ENCODE results near the gene CNBD2. TPM values are rescaled to one million over a fixed set of nuclear protein-coding genes. Genes with fewer than 3 reads are reported as not detected.

CNBD2 gene
- total RNA-seq, result 1 to 10 TPM; 3.3 to 4.7 TPM

DNA sequence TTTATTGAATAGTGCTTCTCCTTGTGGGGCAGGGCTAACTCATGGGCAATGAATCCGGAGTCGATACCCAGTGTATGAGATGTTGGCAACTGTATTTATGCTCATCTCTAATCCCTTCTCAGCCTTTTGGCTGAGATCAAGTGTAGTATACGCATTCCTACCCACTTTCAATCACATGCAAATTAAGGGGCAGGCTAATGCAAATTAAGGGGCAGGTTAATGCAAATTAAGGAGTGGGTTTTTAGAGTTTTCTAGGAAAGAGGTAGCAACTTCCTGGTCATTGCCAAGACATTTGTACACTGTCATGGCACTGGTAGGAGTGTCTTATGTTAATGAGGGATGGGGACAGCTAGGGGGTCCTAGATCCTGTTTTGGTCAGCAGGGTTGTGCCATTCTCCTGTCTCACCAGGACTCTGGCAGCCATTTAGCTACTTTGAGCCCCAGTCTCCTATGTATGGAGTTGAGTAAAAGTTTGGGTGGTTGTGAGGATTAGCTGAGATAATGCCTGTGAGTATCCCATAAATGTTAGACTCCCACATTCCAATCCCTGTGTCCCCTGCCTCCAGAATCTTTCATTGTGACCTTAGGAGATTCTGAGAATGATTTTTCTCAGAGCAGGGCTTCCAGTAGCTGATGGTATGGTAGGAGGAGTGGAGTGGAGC lies at the start of gene CNBD2:
Gene CNBD2, plus strand, starts transcription at position 612 of the 662 bp plus-strand sequence. CDS start 173 bp downstream, outside the sequence.
- H3K36me3 ChIP-seq, result no peaks in the 10 kb centered on the region
- no peak within 1 kb of the TSS for H3K27ac ChIP-seq
- H3K4me3 ChIP-seq, result no peak within 1 kb of the TSS
- H3K9me3 ChIP-seq, result no peaks in the 10 kb centered on the region
- intact Hi-C loops (cut with DNase I), result no loop called here
- no peaks in the 10 kb centered on the region for H3K27me3 ChIP-seq
- no peak for DNase-seq
- no peaks in the 10 kb centered on the region for H3K4me1 ChIP-seq
- TF ChIP-seq, protein P1, sequence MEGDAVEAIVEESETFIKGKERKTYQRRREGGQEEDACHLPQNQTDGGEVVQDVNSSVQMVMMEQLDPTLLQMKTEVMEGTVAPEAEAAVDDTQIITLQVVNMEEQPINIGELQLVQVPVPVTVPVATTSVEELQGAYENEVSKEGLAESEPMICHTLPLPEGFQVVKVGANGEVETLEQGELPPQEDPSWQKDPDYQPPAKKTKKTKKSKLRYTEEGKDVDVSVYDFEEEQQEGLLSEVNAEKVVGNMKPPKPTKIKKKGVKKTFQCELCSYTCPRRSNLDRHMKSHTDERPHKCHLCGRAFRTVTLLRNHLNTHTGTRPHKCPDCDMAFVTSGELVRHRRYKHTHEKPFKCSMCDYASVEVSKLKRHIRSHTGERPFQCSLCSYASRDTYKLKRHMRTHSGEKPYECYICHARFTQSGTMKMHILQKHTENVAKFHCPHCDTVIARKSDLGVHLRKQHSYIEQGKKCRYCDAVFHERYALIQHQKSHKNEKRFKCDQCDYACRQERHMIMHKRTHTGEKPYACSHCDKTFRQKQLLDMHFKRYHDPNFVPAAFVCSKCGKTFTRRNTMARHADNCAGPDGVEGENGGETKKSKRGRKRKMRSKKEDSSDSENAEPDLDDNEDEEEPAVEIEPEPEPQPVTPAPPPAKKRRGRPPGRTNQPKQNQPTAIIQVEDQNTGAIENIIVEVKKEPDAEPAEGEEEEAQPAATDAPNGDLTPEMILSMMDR (IDR thresholded peaks at IDR 0.05), result no peak
- H3K9ac ChIP-seq (ENCODE audit: low read depth in 2 of 2, low read length in 2 of 2), result no peak within 1 kb of the TSS

DNA sequence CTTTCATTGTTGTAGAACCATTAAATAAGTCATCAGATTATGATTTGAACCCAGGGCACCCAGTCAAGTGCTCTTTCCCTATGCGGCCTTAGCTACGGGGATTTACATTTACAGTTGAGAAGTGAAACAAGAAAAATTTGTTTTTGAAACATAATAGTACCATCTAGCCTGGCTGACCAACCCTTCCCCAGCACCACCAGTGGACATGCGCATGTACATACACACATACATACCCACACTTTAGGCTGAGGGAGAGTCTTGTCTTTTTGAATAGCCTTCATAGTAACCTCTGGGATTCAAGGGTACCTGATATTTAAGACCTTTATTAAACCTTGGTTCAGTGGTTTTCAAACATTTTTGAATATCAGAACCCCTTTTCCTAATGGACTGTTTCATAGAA lies 47.9 kb upstream of the CNBD2 start:
- intact Hi-C loops (cut with DNase I), result no loop called here
- H3K4me1 ChIP-seq, result no peaks in the 10 kb centered on the region
- no peak for DNase-seq
- H3K27ac ChIP-seq, result no peak overlapping the region
- H3K36me3 ChIP-seq, result peaks cover under 1% of the 10 kb centered on the region
- H3K9ac ChIP-seq (ENCODE audit: low read depth in 2 of 2, low read length in 2 of 2), result no peak overlapping the region
- no peaks in the 10 kb centered on the region for H3K9me3 ChIP-seq
- H3K4me3 ChIP-seq, result no peak overlapping the region
- H3K27me3 ChIP-seq, result no peaks in the 10 kb centered on the region
- TF ChIP-seq, protein P1 (IDR thresholded peaks at IDR 0.05), result no peak

DNA sequence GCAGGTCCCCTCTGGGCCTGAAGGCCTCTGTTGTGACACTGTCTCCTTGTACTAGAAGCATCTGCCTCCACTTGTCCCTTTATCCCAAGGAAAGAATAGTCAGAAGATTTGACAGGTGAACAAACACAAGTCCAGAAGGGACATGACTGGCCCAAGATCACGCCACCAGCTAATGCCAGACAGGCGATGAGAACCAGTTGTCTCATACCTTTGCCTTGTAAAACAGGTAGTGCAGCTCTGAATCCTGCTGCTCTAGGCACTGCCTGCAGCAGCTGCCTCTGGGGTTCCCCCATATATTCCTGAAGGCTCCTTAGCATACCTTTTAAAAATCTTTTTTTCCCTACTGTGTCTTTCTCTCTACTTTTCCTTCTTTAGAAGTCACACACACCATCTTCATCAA lies 39.1 kb upstream of the CNBD2 start:
- DNase-seq, result no peak
- Histone ChIP-seq H3K4me3 (no peak overlapping the region), H3K36me3 (no peaks in the 10 kb centered on the region), H3K9ac (ENCODE audit: low read depth in 2 of 2, low read length in 2 of 2) (no peak overlapping the region), H3K9me3 (no peaks in the 10 kb centered on the region), H3K27me3 (no peaks in the 10 kb centered on the region), H3K4me1 (no peaks in the 10 kb centered on the region), H3K27ac (no peak overlapping the region)
- intact Hi-C loops (cut with DNase I), result no loop called here
- TF ChIP-seq, protein P1 (IDR thresholded peaks at IDR 0.05), result no peak

DNA sequence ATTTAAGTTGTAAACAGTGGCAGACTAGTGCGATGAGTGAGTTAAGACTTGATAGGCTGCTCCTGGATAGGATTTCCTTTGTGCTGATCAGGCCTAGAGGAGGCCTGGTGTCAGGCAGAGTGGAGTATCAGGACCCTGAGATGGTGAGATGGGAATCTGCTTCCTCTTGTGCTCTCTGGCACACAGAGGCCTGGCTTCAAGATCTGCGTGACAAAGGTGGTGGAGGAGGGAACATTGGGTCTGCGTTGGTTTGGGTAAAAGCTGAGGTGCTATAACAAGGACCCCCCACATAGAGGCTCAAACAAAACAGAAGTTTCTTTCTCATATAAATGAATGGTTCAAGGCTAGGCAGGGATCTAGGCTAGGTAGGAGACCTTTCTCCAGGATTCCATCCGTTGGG lies 34.3 kb upstream of the CNBD2 start:
- H3K36me3 ChIP-seq, result no peaks in the 10 kb centered on the region

GRCh38 chr20:35939264-35939663 lies 29.1 kb upstream of the CNBD2 start:
- Histone ChIP-seq H3K36me3 (no peaks in the 10 kb centered on the region), H3K27me3 (no peaks in the 10 kb centered on the region), H3K9me3 (no peaks in the 10 kb centered on the region), H3K9ac (ENCODE audit: low read depth in 2 of 2, low read length in 2 of 2) (no peak overlapping the region), H3K4me1 (no peaks in the 10 kb centered on the region), H3K27ac (no peak overlapping the region), H3K4me3 (no peak overlapping the region)
- no peak for DNase-seq
- TF ChIP-seq, protein P1 (IDR thresholded peaks at IDR 0.05), result no peak
- intact Hi-C loops (cut with DNase I), result no loop called here

More for the DNA sequence above, 34.3 kb upstream of the CNBD2 start:
- H3K9ac ChIP-seq (ENCODE audit: low read depth in 2 of 2, low read length in 2 of 2), result no peak overlapping the region
- H3K4me1 ChIP-seq, result no peaks in the 10 kb centered on the region
- H3K27ac ChIP-seq, result no peak overlapping the region
- DNase-seq, result no peak
- intact Hi-C loops (cut with DNase I), result no loop called here
- H3K9me3 ChIP-seq, result no peaks in the 10 kb centered on the region
- TF ChIP-seq, protein P1 (IDR thresholded peaks at IDR 0.05), result no peak
- H3K27me3 ChIP-seq, result no peaks in the 10 kb centered on the region
- H3K4me3 ChIP-seq, result no peak overlapping the region
